Measurements from ENCODE around the gene TMC7. TPM values are rescaled to one million over a fixed set of nuclear protein-coding genes. Genes with fewer than 3 reads are reported as not detected.
A peak's percentile ranks its signal among the peaks of the same experiment; 100 is the strongest.

The TMC7 gene
- total and polyA plus RNA-seq, 2 experiments from 2014 or later: 5.7 to 6.5 TPM

DNA sequence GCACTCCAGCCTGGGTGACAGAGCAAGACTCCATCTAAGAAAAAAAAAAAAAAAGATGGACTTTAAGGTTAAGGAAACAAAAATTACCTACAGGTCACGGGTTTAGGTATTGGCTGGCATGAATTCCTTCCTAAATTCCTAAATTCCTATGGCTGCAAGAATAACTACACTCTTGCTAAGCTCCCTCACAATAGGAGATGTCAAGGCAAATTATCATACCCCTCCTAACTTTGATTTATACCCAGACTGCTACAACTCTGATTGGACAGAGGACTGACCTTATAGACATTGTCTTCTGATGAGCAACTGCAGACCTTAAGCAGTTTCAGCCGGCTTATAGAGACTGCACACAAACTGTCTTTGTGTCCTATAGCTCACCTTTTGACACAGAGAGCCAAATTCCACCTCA is 25.1 kb upstream of the TMC7 start:
- H3K27me3 ChIP-seq: no peaks in the 10 kb centered on the region
- whole genome bisulfite sequencing (ENCODE audit: low lambda C conversion rate, missing lambda C conversion rate): 51% methylated on average over 2 of the region's 2 CpGs
- no peaks in the 10 kb centered on the region for H4K20me1 ChIP-seq (ENCODE audit: insufficient read depth, poor library complexity, severe bottlenecking)
- H3K4me1 ChIP-seq (ENCODE audit: insufficient read depth): no peaks in the 10 kb centered on the region
- no peak for TF ChIP-seq EZH2 (IDR thresholded peaks at IDR 0.05; ENCODE audit: borderline replicate concordance)
- no peak for TF ChIP-seq EZH2phosphoT487 (IDR thresholded peaks at IDR 0.05; ENCODE audit: low read depth, severe bottlenecking, unreplicated experiment)
- no peak for TF ChIP-seq CTCF (IDR thresholded peaks at IDR 0.05; ENCODE audit: poor library complexity)
- H3K9me2 ChIP-seq (replicated peaks; ENCODE audit: insufficient read depth): no peaks in the 10 kb centered on the region
- H2AFZ ChIP-seq: no peak overlapping the region
- H3K79me2 ChIP-seq: no peaks in the 10 kb centered on the region
- H3K9me3 ChIP-seq (ENCODE audit: low read depth): no peaks in the 10 kb centered on the region
- H3K4me2 ChIP-seq: no peak overlapping the region
- H3K36me3 ChIP-seq (replicated peaks; ENCODE audit: insufficient read depth, low read depth): no peaks in the 10 kb centered on the region
- peak overlapping the region; percentile 52 for H3K27ac ChIP-seq
- no peak for DNase-seq (ENCODE audit: low spot score)
- H3K4me3 ChIP-seq: no peak overlapping the region

- Histone ChIP-seq H3K9me2 (replicated peaks; ENCODE audit: insufficient read depth) (no peaks in the 10 kb centered on the region), H3K36me3 (replicated peaks; ENCODE audit: insufficient read depth, low read depth) (no peaks in the 10 kb centered on the region), H3K4me1 (ENCODE audit: insufficient read depth) (no peaks in the 10 kb centered on the region), H4K20me1 (ENCODE audit: insufficient read depth, poor library complexity, severe bottlenecking) (no peaks in the 10 kb centered on the region), H3K27me3 (no peaks in the 10 kb centered on the region), H2AFZ (peak overlapping the region; percentile 18), H3K27ac (peak overlapping the region; percentile 52), H3K4me3 (no peak overlapping the region), H3K9me3 (ENCODE audit: low read depth) (no peaks in the 10 kb centered on the region), H3K79me2 (no peaks in the 10 kb centered on the region), H3K4me2 (no peak overlapping the region)
- TF ChIP-seq CTCF (IDR thresholded peaks at IDR 0.05; ENCODE audit: poor library complexity) (no peak), EZH2phosphoT487 (IDR thresholded peaks at IDR 0.05; ENCODE audit: low read depth, severe bottlenecking, unreplicated experiment) (no peak), EZH2 (IDR thresholded peaks at IDR 0.05; ENCODE audit: borderline replicate concordance) (no peak)
- 64% methylated on average over 2 of the region's 2 CpGs for WGBS (ENCODE audit: low lambda C conversion rate, missing lambda C conversion rate)
- DNase-seq (ENCODE audit: low spot score): peak; percentile 33
Observed at GRCh38 chr16:18959031-18959505, 24.7 kb upstream of the TMC7 start.

DNA sequence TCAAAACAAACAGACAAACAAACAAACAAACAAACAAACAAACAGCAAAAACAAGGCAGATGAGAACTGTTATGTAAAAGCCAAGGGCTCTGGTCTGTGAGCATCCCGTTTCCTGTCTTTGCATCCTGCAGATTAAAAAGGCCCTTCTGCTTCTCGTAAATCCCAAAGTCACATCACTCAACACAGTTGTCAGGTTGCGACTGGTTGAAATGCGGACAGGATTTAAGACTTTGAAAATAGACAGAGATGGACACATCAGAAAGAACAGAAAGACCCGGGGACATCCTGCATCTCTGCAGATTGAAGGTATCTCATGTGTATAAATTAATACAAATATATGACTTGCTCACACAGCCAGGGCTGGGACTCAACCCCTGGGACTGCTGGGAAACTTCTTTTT is 18.2 kb upstream of the TMC7 start:
- no peaks in the 10 kb centered on the region for H3K36me3 ChIP-seq (replicated peaks; ENCODE audit: insufficient read depth, low read depth)
- H3K4me1 ChIP-seq (ENCODE audit: insufficient read depth): no peaks in the 10 kb centered on the region
- no peak for DNase-seq (ENCODE audit: low spot score)
- H3K4me2 ChIP-seq: no peak overlapping the region
- no peak for TF ChIP-seq CTCF (IDR thresholded peaks at IDR 0.05; ENCODE audit: poor library complexity)
- 43% methylated on average over 5 of the region's 5 CpGs for WGBS (ENCODE audit: low lambda C conversion rate, missing lambda C conversion rate)
- H3K27ac ChIP-seq: no peak overlapping the region
- no peaks in the 10 kb centered on the region for H3K9me3 ChIP-seq (ENCODE audit: low read depth)
- H2AFZ ChIP-seq: no peak overlapping the region
- no peaks in the 10 kb centered on the region for H3K27me3 ChIP-seq
- H3K79me2 ChIP-seq: no peaks in the 10 kb centered on the region
- no peaks in the 10 kb centered on the region for H4K20me1 ChIP-seq (ENCODE audit: insufficient read depth, poor library complexity, severe bottlenecking)
- H3K9me2 ChIP-seq (replicated peaks; ENCODE audit: insufficient read depth): no peaks in the 10 kb centered on the region
- H3K4me3 ChIP-seq: no peak overlapping the region

DNA sequence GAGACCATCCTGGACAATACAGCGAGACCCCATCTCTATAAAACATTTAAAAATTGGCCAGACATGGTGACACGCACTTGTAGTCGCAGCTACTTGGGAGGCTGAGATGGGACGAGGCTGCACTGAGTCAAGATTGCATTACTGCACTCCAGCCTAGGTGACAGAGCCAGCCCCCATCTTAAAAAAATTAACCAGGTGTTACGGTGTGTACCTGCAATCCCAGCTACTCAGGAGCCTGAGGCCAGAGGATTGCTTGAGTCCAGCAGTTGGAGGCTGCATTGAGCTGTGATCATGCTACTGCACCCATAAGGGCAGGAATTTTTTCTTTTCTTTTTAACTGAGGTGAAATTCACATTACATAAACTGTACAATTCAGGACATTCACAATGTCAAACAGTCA is 16.9 kb upstream of the TMC7 start:
- H3K4me1 ChIP-seq (ENCODE audit: insufficient read depth): no peaks in the 10 kb centered on the region
- no peak overlapping the region for H2AFZ ChIP-seq
- H4K20me1 ChIP-seq (ENCODE audit: insufficient read depth, poor library complexity, severe bottlenecking): no peaks in the 10 kb centered on the region
- H3K4me3 ChIP-seq: no peak overlapping the region
- no peaks in the 10 kb centered on the region for H3K9me3 ChIP-seq (ENCODE audit: low read depth)
- TF ChIP-seq EZH2phosphoT487 (IDR thresholded peaks at IDR 0.05; ENCODE audit: low read depth, severe bottlenecking, unreplicated experiment): no peak
- TF ChIP-seq EZH2 (IDR thresholded peaks at IDR 0.05; ENCODE audit: borderline replicate concordance): no peak
- TF ChIP-seq CTCF (IDR thresholded peaks at IDR 0.05; ENCODE audit: poor library complexity): no peak
- 98% methylated on average over 5 of the region's 5 CpGs for WGBS (ENCODE audit: low lambda C conversion rate, missing lambda C conversion rate)
- H3K9me2 ChIP-seq (replicated peaks; ENCODE audit: insufficient read depth): no peaks in the 10 kb centered on the region
- no peaks in the 10 kb centered on the region for H3K27me3 ChIP-seq
- no peak for DNase-seq (ENCODE audit: low spot score)
- no peaks in the 10 kb centered on the region for H3K36me3 ChIP-seq (replicated peaks; ENCODE audit: insufficient read depth, low read depth)
- no peak overlapping the region for H3K27ac ChIP-seq
- H3K79me2 ChIP-seq: no peaks in the 10 kb centered on the region
- H3K4me2 ChIP-seq: no peak overlapping the region

Measured in hepatocyte (in vitro differentiated cells).